Vagina (tissue), 2 donors: ENCODE measurements around the gene CLK2. TPM values are rescaled to one million over a fixed set of nuclear protein-coding genes. Genes with fewer than 3 reads are reported as not detected.

Experiments used
- DNase-seq, 2 donors: peaks; one replicate each; pipeline ENCODE4 v3.0.0-alpha.2; 2017; ENCODE audit errors: extremely low spot score in 2 of 2
- H3K27ac ChIP-seq: fragments of 200-600 bp; sonication (generic); one replicate; pipeline ENCODE4 v1.5.1; 2019
- H3K27me3 ChIP-seq: fragments of 200-600 bp; sonication (generic); one replicate; pipeline ENCODE4 v1.5.1; 2019
- H3K36me3 ChIP-seq, 2 donors: fragments of 200-600 bp; sonication (generic); one replicate each; pipeline ENCODE4 v1.5.1; 2017 to 2019
- H3K4me1 ChIP-seq: fragments of 200-600 bp; sonication (generic); one replicate; pipeline ENCODE4 v1.5.1; 2019
- H3K4me3 ChIP-seq, 2 donors: fragments of 200-600 bp; sonication (generic); 1 replicate in 1 of 2; 2 replicates in 1 of 2; pipeline ENCODE4 v1.5.1; 2016 to 2019
- H3K9me3 ChIP-seq: fragments of 200-600 bp; sonication (generic); one replicate; pipeline ENCODE4 v1.5.1; 2019
- CTCF ChIP-seq, 3 experiments: fragments of 450-650 bp in 2 of 3; fragments of 200-600 bp in 1 of 3; sonication (generic) in 1 of 3; IDR thresholded peaks; one replicate each; pipeline ENCODE4 v1.5.1; 2017 to 2019; ENCODE audit warnings: antibody characterized with exemption in 3 of 3, mild to moderate bottlenecking in 2 of 3, moderate library complexity in 2 of 3
- POLR2A ChIP-seq, 2 donors: fragments of 450-650 bp; IDR thresholded peaks; one replicate each; pipeline ENCODE4 v1.6.1; 2017; ENCODE audit warnings: antibody characterized with exemption in 2 of 2, mild to moderate bottlenecking in 2 of 2, moderate library complexity in 2 of 2
- POLR2AphosphoS5 ChIP-seq, 2 donors: sonication (generic); formaldehyde crosslinking; IDR thresholded peaks; one replicate each; pipeline ENCODE4 v1.9.0; 2017; ENCODE audit warnings: antibody characterized with exemption in 2 of 2, mild to moderate bottlenecking in 2 of 2, low read depth in 1 of 2; ENCODE audit not compliant: insufficient read depth in 1 of 2
- intact Hi-C: fragments of 100-400 bp; cut with DNase I; formaldehyde crosslinking; loops from one replicate; pipeline ENCODE4 v1.15.1; 2023
- total RNA-seq: library from RNA; depleted of rRNA; stranded (reverse); fragments of >200 nt; gene quantifications from one replicate; pipeline ENCODE4 v1.2.3, GENCODE V29; 2016

CLK2 gene
- total RNA-seq, 1 donor from 2014 or later: 48.1 TPM

DNA sequence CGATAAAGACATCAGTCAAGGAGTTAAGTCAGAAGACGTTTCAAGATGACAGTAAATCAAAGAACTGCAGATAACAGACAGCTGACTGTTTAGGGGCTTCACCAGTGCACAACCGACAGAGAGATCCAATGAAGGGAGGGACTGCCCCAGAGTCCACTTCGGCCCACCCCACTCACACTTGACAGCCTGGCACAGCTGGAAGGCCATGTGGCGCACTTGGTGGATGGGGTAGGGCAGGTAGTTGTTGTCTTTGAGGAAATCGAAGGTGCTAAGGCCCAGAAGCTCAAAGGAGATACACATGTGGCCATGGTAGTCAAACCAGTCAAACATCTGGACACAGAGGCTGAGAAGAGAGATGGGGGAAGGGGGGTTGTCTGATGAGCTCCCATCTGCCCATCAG lies 6.8 kb downstream of the CLK2 start:
- DNase-seq: no peak
- intact Hi-C loops: no loop called here

DNA sequence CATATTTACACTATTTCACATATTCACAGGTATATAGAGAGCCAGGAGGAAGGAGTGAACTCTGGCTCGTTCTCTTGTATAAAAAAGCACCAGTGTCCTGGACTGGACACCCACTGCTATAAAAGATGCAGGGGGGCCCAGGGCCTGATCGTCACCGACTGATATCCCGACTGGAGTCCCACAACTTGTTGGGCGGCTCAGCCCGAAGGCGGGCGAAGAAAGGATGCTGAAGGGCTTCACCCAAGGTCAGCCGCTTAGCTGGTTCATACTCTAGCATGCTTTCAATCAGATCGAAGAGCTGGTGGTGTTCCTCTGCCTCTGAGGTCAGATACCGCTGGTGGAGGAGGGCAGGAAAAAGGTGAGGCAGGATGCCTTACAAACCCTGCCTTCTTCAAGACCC lies 10.2 kb downstream of the CLK2 start:
- peak overlapping the region; percentile 70 for H3K27ac ChIP-seq
- intact Hi-C loops: no loop called here
- no peaks in the 10 kb centered on the region for H3K27me3 ChIP-seq
- TF ChIP-seq POLR2A (IDR thresholded peaks at IDR 0.05) (no peak), POLR2AphosphoS5 (IDR thresholded peaks at IDR 0.05; ENCODE audit: insufficient read depth in 1 of 2, low read depth in 1 of 2) (no peak), CTCF (IDR thresholded peaks at IDR 0.05) (no peak)
- no peak for DNase-seq
- H3K4me1 ChIP-seq: peaks cover 24% of the 10 kb centered on the region
- no peak overlapping the region for H3K4me3 ChIP-seq
- H3K36me3 ChIP-seq: peaks cover 0 to 57% of the 10 kb centered on the region in 2 donors
- no peaks in the 10 kb centered on the region for H3K9me3 ChIP-seq

More for the DNA sequence above, 6.8 kb downstream of the CLK2 start:
- Histone ChIP-seq H3K27me3 (no peaks in the 10 kb centered on the region), H3K4me1 (peaks cover 12% of the 10 kb centered on the region), H3K4me3 (no peak overlapping the region), H3K9me3 (no peaks in the 10 kb centered on the region), H3K36me3 (peaks cover 5 to 77% of the 10 kb centered on the region in 2 donors), H3K27ac (no peak overlapping the region)
- TF ChIP-seq POLR2A (IDR thresholded peaks at IDR 0.05) (no peak), POLR2AphosphoS5 (IDR thresholded peaks at IDR 0.05; ENCODE audit: insufficient read depth in 1 of 2, low read depth in 1 of 2) (no peak), CTCF (IDR thresholded peaks at IDR 0.05) (no peak)

GRCh38 chr1:155261852-155262673 lies 11.2 kb downstream of the CLK2 start, which contains the start of gene SCAMP3:
Gene SCAMP3 (minus strand): TSS chr1:155262360. CDS start chr1:155262151, 209 bp downstream.
- peak in 1 of 2 donors; percentile 99 for DNase-seq
- Histone ChIP-seq H3K27me3 (no peaks in the 10 kb centered on the region), H3K4me1 (peaks cover 24% of the 10 kb centered on the region), H3K36me3 (peaks cover 0 to 47% of the 10 kb centered on the region in 2 donors), H3K9me3 (no peaks in the 10 kb centered on the region), H3K27ac (peak within 1 kb of the TSS; percentile 70), H3K4me3 (peak within 1 kb of the TSS; percentile 67 to 81)
- intact Hi-C loops: no loop called here
- TF ChIP-seq POLR2AphosphoS5 (IDR thresholded peaks at IDR 0.05; ENCODE audit: insufficient read depth in 1 of 2, low read depth in 1 of 2) (peak; percentile 92 to 99), CTCF (IDR thresholded peaks at IDR 0.05) (no peak), POLR2A (IDR thresholded peaks at IDR 0.05) (peak in 1 of 2 donors; percentile 11)

GRCh38 chr1:155261493-155261851 lies 11.8 kb downstream of the CLK2 start:
- DNase-seq: no peak
- Histone ChIP-seq H3K27me3 (no peaks in the 10 kb centered on the region), H3K27ac (peak overlapping the region; percentile 70), H3K36me3 (peaks cover 0 to 41% of the 10 kb centered on the region in 2 donors), H3K4me3 (peak overlapping the region; percentile 67 to 81), H3K4me1 (peaks cover 26% of the 10 kb centered on the region), H3K9me3 (no peaks in the 10 kb centered on the region)
- TF ChIP-seq POLR2AphosphoS5 (IDR thresholded peaks at IDR 0.05; ENCODE audit: insufficient read depth in 1 of 2, low read depth in 1 of 2) (no peak), CTCF (IDR thresholded peaks at IDR 0.05) (no peak), POLR2A (IDR thresholded peaks at IDR 0.05) (no peak)
- intact Hi-C loops: no loop called here

- H3K36me3 ChIP-seq: peaks cover 0 to 29% of the 10 kb centered on the region in 2 donors
- no peaks in the 10 kb centered on the region for H3K27me3 ChIP-seq
- no peak overlapping the region for H3K4me3 ChIP-seq
- no peak overlapping the region for H3K27ac ChIP-seq
- TF ChIP-seq CTCF (IDR thresholded peaks at IDR 0.05) (no peak), POLR2A (IDR thresholded peaks at IDR 0.05) (no peak), POLR2AphosphoS5 (IDR thresholded peaks at IDR 0.05; ENCODE audit: insufficient read depth in 1 of 2, low read depth in 1 of 2) (no peak)
- no peak for DNase-seq
- no peaks in the 10 kb centered on the region for H3K9me3 ChIP-seq
- H3K4me1 ChIP-seq: peaks cover 34% of the 10 kb centered on the region
- intact Hi-C loops: no loop called here
These were observed 13.0 kb downstream of the CLK2 start for GRCh38 chr1:155260276-155260675.
